HCT116 (cell line): Measurements from ENCODE around the gene ACCSL. TPM values are rescaled to one million over a fixed set of nuclear protein-coding genes. Genes with fewer than 3 reads are reported as not detected.

Experiments
- ATAC-seq: fragments of 200-7000 bp; cut with Tn5 transposase; 2 replicates; pipeline ENCODE4 v1.9.1; 2020; ENCODE audit warnings: mild to moderate bottlenecking, moderate library complexity
- BruUV-seq: library from RNA; stranded (reverse); fragments of 400-500 nt; replicated peaks from 2 replicates; lab custom pipeline; 2021; lab: Mats Ljungman, UMichigan
- CTCF ChIA-PET: fragments of 300-600 bp; sonication (Branson Sonifier 250); formaldehyde crosslinking; loops from one replicate; lab custom pipeline; 2021; ENCODE audit warnings: antibody characterized with exemption; lab: Charles Lee
- POLR2A ChIA-PET: fragments of 300-600, 350-600 bp; sonication (Branson Sonifier 250); formaldehyde crosslinking; loops from one replicate; lab custom pipeline; 2021; ENCODE audit warnings: antibody characterized with exemption; lab: Charles Lee
- RAD21 ChIA-PET, 2 experiments: fragments of 300-600 bp; sonication (Branson Sonifier 250); formaldehyde crosslinking; loops; one replicate each; lab custom pipeline; 2023; ENCODE audit warnings: low total read pairs in 2 of 2; ENCODE audit not compliant: uncharacterized antibody in 2 of 2, unreplicated experiment in 2 of 2, low non-redundant PET in 1 of 2; lab: Charles Lee
- DNase-seq: peaks from one replicate; pipeline ENCODE4 v3.0.0-alpha.2; 2010; ENCODE audit warnings: low read depth, low spot score
- H2AFZ ChIP-seq: fragments of 200-600 bp; shearing (Covaris generic), sonication (generic); 2 replicates; pipeline ENCODE4 v1.6.1; 2017; ENCODE audit warnings: low read depth, mixed run types, mixed read lengths, antibody characterized with exemption, low read length; ENCODE audit not compliant: poor library complexity, severe bottlenecking
- H3K27ac ChIP-seq: 2 replicates; pipeline ENCODE4 v1.5.1; 2012; ENCODE audit warnings: low read depth, low read length
- H3K27me3 ChIP-seq: fragments of 200-600 bp; sonication (generic); 2 replicates; pipeline ENCODE4 v1.6.1; 2016; ENCODE audit warnings: mixed run types, low read length, mixed read lengths; ENCODE audit not compliant: insufficient read depth
- H3K36me3 ChIP-seq, 2 experiments: fragments of 200-500 bp in 1 of 2; fragments of 200-600 bp in 1 of 2; sonication (Bioruptor generic) in 1 of 2; sonication (generic) in 1 of 2; 2 replicates each; pipeline versions ENCODE4 v1.5.1 to v1.6.1; 2014 to 2016; ENCODE audit warnings: low read length in 2 of 2, inconsistent platforms in 1 of 2, mixed read lengths in 1 of 2, mixed run types in 1 of 2; ENCODE audit not compliant: insufficient read depth in 2 of 2, control insufficient read depth in 1 of 2
- H3K4me1 ChIP-seq, 2 experiments: fragments of 200-600 bp in 1 of 2; sonication (generic) in 1 of 2; 2 replicates each; pipeline versions ENCODE4 v1.5.1 to v1.6.1; 2012 to 2017; ENCODE audit warnings: low read length in 2 of 2, inconsistent platforms in 1 of 2, mild to moderate bottlenecking in 1 of 2, mixed read lengths in 1 of 2, mixed run types in 1 of 2, moderate library complexity in 1 of 2; ENCODE audit not compliant: insufficient read depth in 2 of 2, control insufficient read depth in 1 of 2
- H3K4me2 ChIP-seq: fragments of 200-600 bp; sonication (generic); 2 replicates; pipeline ENCODE4 v1.6.1; 2017; ENCODE audit warnings: mixed run types, low read length, mixed read lengths
- H3K4me3 ChIP-seq, 2 experiments: fragments of 200-600 bp in 1 of 2; sonication (generic) in 1 of 2; replicated peaks in 1 of 2; 2 replicates each; pipeline ENCODE4 v1.5.1; 2011 to 2016; ENCODE audit warnings: low read length in 2 of 2, control low read depth in 1 of 2, low read depth in 1 of 2, mild to moderate bottlenecking in 1 of 2, mixed read lengths in 1 of 2, mixed run types in 1 of 2
- H3K79me2 ChIP-seq: fragments of 200-600 bp; sonication (generic); 2 replicates; pipeline ENCODE4 v1.6.1; 2017; ENCODE audit warnings: mild to moderate bottlenecking, mixed run types, low read length, moderate library complexity, mixed read lengths; ENCODE audit not compliant: insufficient read depth
- H3K9ac ChIP-seq: fragments of 200-600 bp; sonication (generic); 2 replicates; pipeline ENCODE4 v1.6.1; 2016; ENCODE audit warnings: low read length, mixed read lengths
- H3K9me2 ChIP-seq: fragments of 200-600 bp; sonication (generic), shearing (Covaris generic); 2 replicates; pipeline ENCODE4 v1.6.1; 2017; ENCODE audit warnings: mixed run types, mild to moderate bottlenecking, moderate library complexity; ENCODE audit not compliant: insufficient read depth
- H3K9me3 ChIP-seq, 2 experiments: fragments of 200-500 bp in 1 of 2; fragments of 200-600 bp in 1 of 2; sonication (Bioruptor generic) in 1 of 2; sonication (generic) in 1 of 2; 2 replicates each; pipeline ENCODE4 v1.6.1; 2014 to 2017; ENCODE audit warnings: low read length in 2 of 2, mixed read lengths in 2 of 2, inconsistent platforms in 1 of 2, low read depth in 1 of 2, mild to moderate bottlenecking in 1 of 2, mixed run types in 1 of 2, moderate library complexity in 1 of 2; ENCODE audit not compliant: control insufficient read depth in 1 of 2, insufficient read depth in 1 of 2
- H4K20me1 ChIP-seq: fragments of 200-600 bp; sonication (generic), shearing (Covaris generic); 2 replicates; pipeline ENCODE4 v1.6.1; 2017; ENCODE audit warnings: mixed run types, mild to moderate bottlenecking, moderate library complexity; ENCODE audit not compliant: insufficient read depth
- ATF3 ChIP-seq: IDR thresholded peaks from 2 replicates; pipeline ENCODE4 v1.6.1; 2012
- CBX3 ChIP-seq: IDR thresholded peaks from 2 replicates; pipeline ENCODE4 v1.6.1; 2012; ENCODE audit warnings: low read depth
- CEBPB ChIP-seq: IDR thresholded peaks from 2 replicates; pipeline ENCODE4 v1.6.1; 2012; ENCODE audit warnings: low read depth
- EGR1 ChIP-seq: IDR thresholded peaks from 2 replicates; pipeline ENCODE4 v1.6.1; 2012; ENCODE audit warnings: low read depth
- ELF1 ChIP-seq: IDR thresholded peaks from 2 replicates; pipeline ENCODE4 v1.6.1; 2012; ENCODE audit warnings: low read depth, borderline replicate concordance
- EZH2 ChIP-seq: fragments of 200-600 bp; sonication (generic); IDR thresholded peaks from 2 replicates; pipeline ENCODE4 v1.6.1; 2017; ENCODE audit warnings: antibody characterized with exemption, mixed run types
- EZH2phosphoT487 ChIP-seq: fragments of 200-600 bp; IDR thresholded peaks from 2 replicates; pipeline ENCODE4 v1.6.1; 2018; ENCODE audit warnings: antibody characterized with exemption, borderline replicate concordance
- FOSL1 ChIP-seq: IDR thresholded peaks from 2 replicates; pipeline ENCODE4 v1.6.1; 2012; ENCODE audit warnings: low read depth
- JUND ChIP-seq: IDR thresholded peaks from 2 replicates; pipeline ENCODE4 v1.6.1; 2012
- POLR2A ChIP-seq: IDR thresholded peaks from 2 replicates; pipeline ENCODE4 v1.7.0; 2011; ENCODE audit warnings: borderline replicate concordance; ENCODE audit not compliant: insufficient read depth, insufficient read length; ENCODE audit errors: extremely low read depth
- POLR2AphosphoS5 ChIP-seq: IDR thresholded peaks from 2 replicates; pipeline ENCODE4 v1.6.1; 2011; ENCODE audit warnings: mild to moderate bottlenecking, low read depth, low read length, moderate library complexity
- RAD21 ChIP-seq: IDR thresholded peaks from 2 replicates; pipeline ENCODE4 v1.6.1; 2012; ENCODE audit warnings: low read depth, mild to moderate bottlenecking
- REST ChIP-seq: IDR thresholded peaks from 2 replicates; pipeline ENCODE4 v1.6.1; 2012; ENCODE audit warnings: low read depth
- SIN3A ChIP-seq: IDR thresholded peaks from 2 replicates; pipeline ENCODE4 v1.6.1; 2012; ENCODE audit warnings: low read depth
- SP1 ChIP-seq: IDR thresholded peaks from 2 replicates; pipeline ENCODE4 v1.6.1; 2012; ENCODE audit warnings: low read depth
- TCF7L2 ChIP-seq: IDR thresholded peaks from 2 replicates; pipeline ENCODE4 v1.7.0; 2011; ENCODE audit warnings: borderline replicate concordance, inconsistent platforms; ENCODE audit not compliant: insufficient read depth, insufficient read length; ENCODE audit errors: extremely low read depth
- intact Hi-C: fragments of 100-400 bp; cut with micrococcal nuclease; formaldehyde crosslinking; loops from 2 replicates; pipeline ENCODE4 v1.10.0; 2022
- total RNA-seq: library from RNA; stranded (reverse); gene quantifications from one replicate; pipeline ENCODE4 v1.2.1, GENCODE V29; 2021; ENCODE audit not compliant: unreplicated experiment

The ACCSL gene
- total RNA-seq, 1 experiment from 2014 or later = not detected

GRCh38 chr11:44032299-44033085 lies 15.3 kb upstream of the ACCSL start:
- POLR2A ChIA-PET = no interaction called here
- RAD21 ChIA-PET = no interaction called here

GRCh38 chr11:44033411-44033850 lies 14.3 kb upstream of the ACCSL start:
- Histone ChIP-seq H3K9me3 (no peaks in the 10 kb centered on the region), H3K9me2 (no peaks in the 10 kb centered on the region), H3K4me2 (no peak overlapping the region), H3K27ac (no peak overlapping the region), H3K9ac (no peak overlapping the region), H3K27me3 (no peaks in the 10 kb centered on the region), H2AFZ (no peak overlapping the region), H4K20me1 (no peaks in the 10 kb centered on the region), H3K36me3 (no peaks in the 10 kb centered on the region), H3K79me2 (no peaks in the 10 kb centered on the region), H3K4me1 (peaks cover 0 to 3% of the 10 kb centered on the region in 2 experiments; a peak in 1 of 4 replicates), H3K4me3 (no peak overlapping the region)
- no peak for ATAC-seq
- intact Hi-C loops = no loop called here
- no TSS peak for BruUV-seq
- RAD21 ChIA-PET = no interaction called here
- DNase-seq = no peak
- CTCF ChIA-PET = no interaction called here
- POLR2A ChIA-PET = no interaction called here
- TF ChIP-seq EZH2phosphoT487 = no peak
- TF ChIP-seq POLR2A = no peak
- TF ChIP-seq POLR2AphosphoS5 = no peak
- TF ChIP-seq RAD21 = no peak
- TF ChIP-seq CBX3 = no peak
- no peak for TF ChIP-seq ELF1
- no peak for TF ChIP-seq ATF3
- TF ChIP-seq JUND = no peak
- TF ChIP-seq SP1 = no peak
- TF ChIP-seq REST = no peak
- no peak for TF ChIP-seq CEBPB
- TF ChIP-seq SIN3A = no peak
- TF ChIP-seq EZH2 = no peak
- no peak for TF ChIP-seq EGR1
- no peak for TF ChIP-seq TCF7L2

More at GRCh38 chr11:44032299-44033085, 15.3 kb upstream of the ACCSL start:
- Histone ChIP-seq H4K20me1 (no peaks in the 10 kb centered on the region), H2AFZ (no peak overlapping the region), H3K27ac (no peak overlapping the region), H3K4me1 (peaks cover 0 to 3% of the 10 kb centered on the region in 2 experiments; a peak in 1 of 4 replicates), H3K9me2 (no peaks in the 10 kb centered on the region), H3K27me3 (no peaks in the 10 kb centered on the region), H3K4me3 (no peak overlapping the region), H3K9me3 (no peaks in the 10 kb centered on the region), H3K79me2 (no peaks in the 10 kb centered on the region)
- DNase-seq (no peak), ATAC-seq (no peak)
- intact Hi-C loops = no loop called here
- BruUV-seq = no TSS peak
- TF ChIP-seq TCF7L2 = no peak
- TF ChIP-seq FOSL1 = no peak
- TF ChIP-seq, all 23 proteins: peak for 0
- CTCF ChIA-PET = no interaction called here
- Histone ChIP-seq H3K4me2 (no peak overlapping the region), H3K36me3 (no peaks in the 10 kb centered on the region), H3K9ac (no peak overlapping the region)
